B cell (primary cell): ENCODE data around the gene MOK.

Experiments used
- EZH2 ChIP-seq: IDR thresholded peaks from 2 replicates; pipeline ENCODE4 v1.6.1; 2012; ENCODE audit warnings: borderline replicate concordance, low read depth, mild to moderate bottlenecking, moderate library complexity, low read length; ENCODE audit not compliant: insufficient read depth, poor library complexity, severe bottlenecking
- TF ChIP-seq, protein P1 (sequence below): fragments of 200-600 bp; IDR thresholded peaks from one replicate; pipeline ENCODE4 v1.8.0; 2022; ENCODE audit warnings: antibody characterized with exemption, mild to moderate bottlenecking

- no peak for TF ChIP-seq EZH2
- TF ChIP-seq, protein P1, sequence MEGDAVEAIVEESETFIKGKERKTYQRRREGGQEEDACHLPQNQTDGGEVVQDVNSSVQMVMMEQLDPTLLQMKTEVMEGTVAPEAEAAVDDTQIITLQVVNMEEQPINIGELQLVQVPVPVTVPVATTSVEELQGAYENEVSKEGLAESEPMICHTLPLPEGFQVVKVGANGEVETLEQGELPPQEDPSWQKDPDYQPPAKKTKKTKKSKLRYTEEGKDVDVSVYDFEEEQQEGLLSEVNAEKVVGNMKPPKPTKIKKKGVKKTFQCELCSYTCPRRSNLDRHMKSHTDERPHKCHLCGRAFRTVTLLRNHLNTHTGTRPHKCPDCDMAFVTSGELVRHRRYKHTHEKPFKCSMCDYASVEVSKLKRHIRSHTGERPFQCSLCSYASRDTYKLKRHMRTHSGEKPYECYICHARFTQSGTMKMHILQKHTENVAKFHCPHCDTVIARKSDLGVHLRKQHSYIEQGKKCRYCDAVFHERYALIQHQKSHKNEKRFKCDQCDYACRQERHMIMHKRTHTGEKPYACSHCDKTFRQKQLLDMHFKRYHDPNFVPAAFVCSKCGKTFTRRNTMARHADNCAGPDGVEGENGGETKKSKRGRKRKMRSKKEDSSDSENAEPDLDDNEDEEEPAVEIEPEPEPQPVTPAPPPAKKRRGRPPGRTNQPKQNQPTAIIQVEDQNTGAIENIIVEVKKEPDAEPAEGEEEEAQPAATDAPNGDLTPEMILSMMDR = peak; percentile 41
These were observed 18.1 kb upstream of the MOK start for GRCh38 chr14:102323102-102323501.
